CD4-positive, alpha-beta T cell treated with Interferon gamma for 1 hour (primary cell): ENCODE results near the gene GAS6.
"Not testable (repeated sequence)": the region's sequence is repeated elsewhere in the genome, so short reads cannot be mapped to it uniquely, and the experiment has no call there.

ENCODE experiments used
- DNase-seq: peaks from one replicate; pipeline ENCODE4 v3.0.0-alpha.2; 2020

The GAS6 gene

GRCh38 chr13:113804017-113804702 is 59.7 kb downstream of the GAS6 start:
- no peak for DNase-seq

- DNase-seq: no peak
Measured at GRCh38 chr13:113803409-113804016, 60.4 kb downstream of the GAS6 start.

GRCh38 chr13:113802761-113803160 is 61.1 kb downstream of the GAS6 start:
- no peak for DNase-seq

- DNase-seq: no peak
Measured at GRCh38 chr13:113802090-113802531, 61.8 kb downstream of the GAS6 start.

- DNase-seq: no peak
Measured at GRCh38 chr13:113801289-113801961, 62.5 kb downstream of the GAS6 start.

- no peak for DNase-seq
Measured at GRCh38 chr13:113800576-113800926, 63.3 kb downstream of the GAS6 start.

GRCh38 chr13:113798200-113798811 is 65.6 kb downstream of the GAS6 start:
- no peak for DNase-seq

- no peak for DNase-seq
Measured at GRCh38 chr13:113796964-113797676, 66.8 kb downstream of the GAS6 start.

- no peak for DNase-seq
Measured at GRCh38 chr13:113796211-113796963, 67.5 kb downstream of the GAS6 start.

GRCh38 chr13:113795362-113795761 is 68.5 kb downstream of the GAS6 start:
- not testable (repeated sequence) for DNase-seq

GRCh38 chr13:113794764-113795173 is 69.1 kb downstream of the GAS6 start:
- DNase-seq: no peak

- no peak for DNase-seq
Measured at GRCh38 chr13:113794086-113794485, 69.8 kb downstream of the GAS6 start.

GRCh38 chr13:113793718-113794085 is 70.2 kb downstream of the GAS6 start:
- no peak for DNase-seq

- no peak for DNase-seq
Measured at GRCh38 chr13:113792886-113793717, 70.8 kb downstream of the GAS6 start.

- no peak for DNase-seq
Measured at GRCh38 chr13:113792236-113792770, 71.6 kb downstream of the GAS6 start.

- no peak for DNase-seq
Measured at GRCh38 chr13:113791761-113792160, 72.1 kb downstream of the GAS6 start.

- no peak for DNase-seq
Measured at GRCh38 chr13:113791226-113791625, 72.7 kb downstream of the GAS6 start.

- not testable (repeated sequence) for DNase-seq
Measured at GRCh38 chr13:113789931-113790330, 73.9 kb downstream of the GAS6 start.

GRCh38 chr13:113789167-113789566 is 74.7 kb downstream of the GAS6 start:
- no peak for DNase-seq

- DNase-seq: no peak
Measured at GRCh38 chr13:113788413-113789135, 75.3 kb downstream of the GAS6 start.
